Thyroid gland (tissue), 4 donors: ENCODE data around the gene CD55. TPM values are rescaled to one million over a fixed set of nuclear protein-coding genes. Genes with fewer than 3 reads are reported as not detected.

ENCODE experiments used
- DNase-seq, 2 donors: peaks; one replicate each; pipeline ENCODE4 v3.0.0-alpha.2; 2019
- H3K27ac ChIP-seq, 3 donors: fragments of 200-600 bp; sonication (generic); 1 replicate in 2 of 3; 2 replicates in 1 of 3; pipeline ENCODE4 v1.5.1; 2016 to 2019; ENCODE audit warnings: mild to moderate bottlenecking in 1 of 3, moderate library complexity in 1 of 3
- H3K27me3 ChIP-seq: fragments of 200-600 bp; sonication (generic); one replicate; pipeline ENCODE4 v1.5.1; 2019
- H3K36me3 ChIP-seq, 2 donors: fragments of 200-600 bp; sonication (generic); one replicate each; pipeline ENCODE4 v1.5.1; 2016 to 2019
- H3K4me1 ChIP-seq, 2 donors: fragments of 200-600 bp; sonication (generic); one replicate each; pipeline ENCODE4 v1.5.1; 2017 to 2019
- H3K4me3 ChIP-seq, 3 donors: fragments of 200-600 bp; sonication (generic); replicated peaks in 1 of 3; 1 replicate in 2 of 3; 2 replicates in 1 of 3; pipeline ENCODE4 v1.5.1; 2016; ENCODE audit warnings: mild to moderate bottlenecking in 1 of 3
- H3K9me3 ChIP-seq: fragments of 200-600 bp; sonication (generic); one replicate; pipeline ENCODE4 v1.5.1; 2017
- POLR2A ChIP-seq, 2 donors: fragments of 450-650 bp; IDR thresholded peaks; one replicate each; pipeline ENCODE4 v1.6.1; 2017; ENCODE audit warnings: antibody characterized with exemption in 2 of 2, mild to moderate bottlenecking in 2 of 2, moderate library complexity in 1 of 2
- WGBS, 2 donors: methylation state at CpG; one replicate each; pipeline ENCODE4 v1.1.5; 2017; 5-methylcytosine and 5-hydroxymethylcytosine counted together
- intact Hi-C: fragments of 100-400 bp; cut with DNase I; formaldehyde crosslinking; loops from one replicate; pipeline ENCODE4 v1.15.1; 2023
- total RNA-seq, 4 donors: library from RNA; depleted of rRNA; stranded (reverse); fragments of >200 nt; gene quantifications; one replicate each; pipeline ENCODE4 v1.2.3, GENCODE V29; 2016
- TF ChIP-seq, protein P1 (sequence below), 6 experiments: fragments of 200-600 bp in 3 of 6; fragments of 450-650 bp in 3 of 6; sonication (generic) in 3 of 6; IDR thresholded peaks; one replicate each; pipeline ENCODE4 v1.5.1; 2016 to 2019; ENCODE audit warnings: antibody characterized with exemption in 6 of 6, mild to moderate bottlenecking in 2 of 6, inconsistent platforms in 1 of 6, moderate library complexity in 1 of 6

Gene CD55, protein sequence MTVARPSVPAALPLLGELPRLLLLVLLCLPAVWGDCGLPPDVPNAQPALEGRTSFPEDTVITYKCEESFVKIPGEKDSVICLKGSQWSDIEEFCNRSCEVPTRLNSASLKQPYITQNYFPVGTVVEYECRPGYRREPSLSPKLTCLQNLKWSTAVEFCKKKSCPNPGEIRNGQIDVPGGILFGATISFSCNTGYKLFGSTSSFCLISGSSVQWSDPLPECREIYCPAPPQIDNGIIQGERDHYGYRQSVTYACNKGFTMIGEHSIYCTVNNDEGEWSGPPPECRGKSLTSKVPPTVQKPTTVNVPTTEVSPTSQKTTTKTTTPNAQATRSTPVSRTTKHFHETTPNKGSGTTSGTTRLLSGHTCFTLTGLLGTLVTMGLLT
- total RNA-seq: 10 to 100 TPM; 29.7 to 61.9 (median 43.3) TPM

- Histone ChIP-seq H3K27me3 (no peaks in the 10 kb centered on the region), H3K4me1 (peaks cover 4 to 21% of the 10 kb centered on the region in 2 donors), H3K9me3 (no peaks in the 10 kb centered on the region), H3K4me3 (peak within 1 kb of the TSS; percentile 57 to 98 (median 93)), H3K27ac (peak within 1 kb of the TSS; percentile 93 to 97 (median 96)), H3K36me3 (peaks cover 0 to 8% of the 10 kb centered on the region in 2 donors)
- DNase-seq: peak; percentile 96 to 97
- 0 to 1% methylated on average over 17 to 29 of the region's 53 CpGs for WGBS, 2 donors
- intact Hi-C loops: no loop called here
- TF ChIP-seq POLR2A (IDR thresholded peaks at IDR 0.05): peak; percentile 87 to 92
- TF ChIP-seq, protein P1, sequence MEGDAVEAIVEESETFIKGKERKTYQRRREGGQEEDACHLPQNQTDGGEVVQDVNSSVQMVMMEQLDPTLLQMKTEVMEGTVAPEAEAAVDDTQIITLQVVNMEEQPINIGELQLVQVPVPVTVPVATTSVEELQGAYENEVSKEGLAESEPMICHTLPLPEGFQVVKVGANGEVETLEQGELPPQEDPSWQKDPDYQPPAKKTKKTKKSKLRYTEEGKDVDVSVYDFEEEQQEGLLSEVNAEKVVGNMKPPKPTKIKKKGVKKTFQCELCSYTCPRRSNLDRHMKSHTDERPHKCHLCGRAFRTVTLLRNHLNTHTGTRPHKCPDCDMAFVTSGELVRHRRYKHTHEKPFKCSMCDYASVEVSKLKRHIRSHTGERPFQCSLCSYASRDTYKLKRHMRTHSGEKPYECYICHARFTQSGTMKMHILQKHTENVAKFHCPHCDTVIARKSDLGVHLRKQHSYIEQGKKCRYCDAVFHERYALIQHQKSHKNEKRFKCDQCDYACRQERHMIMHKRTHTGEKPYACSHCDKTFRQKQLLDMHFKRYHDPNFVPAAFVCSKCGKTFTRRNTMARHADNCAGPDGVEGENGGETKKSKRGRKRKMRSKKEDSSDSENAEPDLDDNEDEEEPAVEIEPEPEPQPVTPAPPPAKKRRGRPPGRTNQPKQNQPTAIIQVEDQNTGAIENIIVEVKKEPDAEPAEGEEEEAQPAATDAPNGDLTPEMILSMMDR (IDR thresholded peaks at IDR 0.05): peak in 3 of 6 experiments; percentile 17 to 35 (median 30)
These were observed at the start of gene CD55 for GRCh38 chr1:207321079-207321789. Gene CD55, plus strand, starts transcription at chr1:207321678. Its CDS starts 88 bp downstream, at chr1:207321766.

- H3K4me3 ChIP-seq: no peak overlapping the region
- no peaks in the 10 kb centered on the region for H3K4me1 ChIP-seq
- DNase-seq: no peak
- H3K36me3 ChIP-seq: no peaks in the 10 kb centered on the region
- intact Hi-C loops: no loop called here
- no peaks in the 10 kb centered on the region for H3K9me3 ChIP-seq
- TF ChIP-seq, protein P1 (IDR thresholded peaks at IDR 0.05): no peak
- TF ChIP-seq POLR2A (IDR thresholded peaks at IDR 0.05): no peak
- no peaks in the 10 kb centered on the region for H3K27me3 ChIP-seq
- no peak overlapping the region for H3K27ac ChIP-seq
These were observed 46.6 kb upstream of the CD55 start for GRCh38 chr1:207274882-207275281.

- intact Hi-C loops: no loop called here
- Histone ChIP-seq H3K27ac (no peak overlapping the region), H3K4me3 (no peak overlapping the region), H3K27me3 (no peaks in the 10 kb centered on the region), H3K36me3 (no peaks in the 10 kb centered on the region), H3K9me3 (no peaks in the 10 kb centered on the region), H3K4me1 (no peaks in the 10 kb centered on the region)
- WGBS, 2 donors: 91 to 94% methylated on average over 1 of the region's 1 CpG
- TF ChIP-seq, protein P1 (IDR thresholded peaks at IDR 0.05): no peak
- TF ChIP-seq POLR2A (IDR thresholded peaks at IDR 0.05): no peak
- no peak for DNase-seq
These were observed 45.0 kb upstream of the CD55 start for GRCh38 chr1:207276465-207276864.

DNA sequence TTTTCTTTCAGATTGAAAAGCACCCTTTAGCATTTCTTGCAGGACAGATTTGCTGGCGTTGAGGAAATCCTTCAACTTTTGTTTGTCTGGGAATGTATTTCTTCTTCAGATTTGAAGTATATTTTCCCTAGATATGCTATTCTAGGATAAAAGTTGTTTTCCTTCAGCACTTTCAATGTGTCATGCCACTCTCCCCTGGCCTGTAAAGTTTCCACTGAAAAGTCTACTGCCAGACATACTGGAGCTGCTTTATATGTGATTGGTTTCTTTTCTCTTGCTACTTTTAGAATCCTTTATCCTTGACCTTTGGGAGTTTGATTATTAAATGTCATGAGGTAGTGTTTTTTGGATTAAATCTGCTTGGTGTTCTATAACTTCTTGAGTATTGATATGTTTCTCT, 44.2 kb upstream of the CD55 start:
- TF ChIP-seq, protein P1 (IDR thresholded peaks at IDR 0.05): no peak
- H3K4me3 ChIP-seq: no peak overlapping the region
- H3K9me3 ChIP-seq: no peaks in the 10 kb centered on the region
- intact Hi-C loops: no loop called here
- no peak overlapping the region for H3K27ac ChIP-seq
- no peak for DNase-seq
- 77 to 83% methylated on average over 1 of the region's 1 CpG for WGBS, 2 donors
- no peaks in the 10 kb centered on the region for H3K27me3 ChIP-seq
- no peaks in the 10 kb centered on the region for H3K4me1 ChIP-seq
- H3K36me3 ChIP-seq: no peaks in the 10 kb centered on the region

GRCh38 chr1:207279652-207280051, 41.8 kb upstream of the CD55 start:
- no peak overlapping the region for H3K4me3 ChIP-seq
- no peaks in the 10 kb centered on the region for H3K9me3 ChIP-seq
- intact Hi-C loops: no loop called here
- no peak overlapping the region for H3K27ac ChIP-seq
- no peaks in the 10 kb centered on the region for H3K36me3 ChIP-seq
- no peak for TF ChIP-seq POLR2A (IDR thresholded peaks at IDR 0.05)
- TF ChIP-seq, protein P1 (IDR thresholded peaks at IDR 0.05): no peak
- DNase-seq: no peak
- peaks cover 0 to 4% of the 10 kb centered on the region in 2 donors for H3K4me1 ChIP-seq
- no peaks in the 10 kb centered on the region for H3K27me3 ChIP-seq
- WGBS, 2 donors: 100% methylated on average over 2 of the region's 2 CpGs
